HepG2 (cell line): ENCODE measurements around the gene KLHL21. TPM values are rescaled to one million over a fixed set of nuclear protein-coding genes. Genes with fewer than 3 reads are reported as not detected.

Source experiments
- ARHGAP35 ChIP-seq: sonication (generic); formaldehyde crosslinking; IDR thresholded peaks from 2 replicates; pipeline ENCODE4 v1.9.0; 2022; ENCODE audit warnings: mild to moderate bottlenecking, inconsistent platforms, moderate library complexity, missing genetic modification reagents, borderline replicate concordance
- CBX2 ChIP-seq, 2 experiments: fragments of 200-600 bp in 1 of 2; sonication (generic); formaldehyde crosslinking in 1 of 2; IDR thresholded peaks; 2 replicates each; pipeline versions ENCODE4 v1.7.0 to v1.8.1; 2018 to 2022; ENCODE audit warnings: low read depth in 2 of 2, low read length in 1 of 2, mild to moderate bottlenecking in 1 of 2, missing genetic modification reagents in 1 of 2
- CENPT ChIP-seq: sonication (generic); formaldehyde crosslinking; IDR thresholded peaks from 2 replicates; pipeline ENCODE4 v1.8.0; 2022; ENCODE audit warnings: low read depth, mild to moderate bottlenecking, moderate library complexity, missing genetic modification reagents
- EP300 ChIP-seq, 3 experiments: sonication (generic) in 1 of 3; formaldehyde crosslinking in 1 of 3; IDR thresholded peaks; 2 replicates each; pipeline versions ENCODE4 v1.5.1 to v1.6.1; 2011 to 2020; ENCODE audit warnings: low read depth in 2 of 3, low read length in 2 of 3, borderline replicate concordance in 1 of 3, improper control_type of control experiment in 1 of 3, mild to moderate bottlenecking in 1 of 3, missing genetic modification reagents in 1 of 3, moderate library complexity in 1 of 3
- HNF4G ChIP-seq, 2 experiments: sonication (generic) in 1 of 2; formaldehyde crosslinking in 1 of 2; IDR thresholded peaks; 2 replicates each; pipeline versions ENCODE4 v1.4.0 to v1.6.1; 2011 to 2020; ENCODE audit warnings: borderline replicate concordance in 2 of 2, low read depth in 2 of 2, mild to moderate bottlenecking in 2 of 2, low read length in 1 of 2, missing genetic modification reagents in 1 of 2, moderate library complexity in 1 of 2
- HOXD1 ChIP-seq: sonication (generic); formaldehyde crosslinking; IDR thresholded peaks from 2 replicates; pipeline ENCODE4 v1.5.0; 2020; ENCODE audit warnings: missing genetic modification reagents
- KDM6A ChIP-seq: IDR thresholded peaks from 2 replicates; pipeline ENCODE4 v1.6.1; 2016; ENCODE audit warnings: low read depth
- MBD4 ChIP-seq: IDR thresholded peaks from 2 replicates; pipeline ENCODE4 v1.6.1; 2012; ENCODE audit warnings: low read length, inconsistent platforms, borderline replicate concordance
- RBFOX2 ChIP-seq: fragments of 200-400 bp; formaldehyde crosslinking; IDR thresholded peaks from 2 replicates; pipeline ENCODE4 v1.6.1; 2017; ENCODE audit warnings: low read depth, mild to moderate bottlenecking, low read length
- SALL1 ChIP-seq: sonication (generic); formaldehyde crosslinking; IDR thresholded peaks from 2 replicates; pipeline ENCODE4 v1.8.0; 2022; ENCODE audit warnings: mild to moderate bottlenecking, missing genetic modification reagents
- SIN3B ChIP-seq: fragments of 150-350 bp; IDR thresholded peaks from 2 replicates; pipeline ENCODE4 v1.6.1; 2014; ENCODE audit warnings: low read length
- SP4 ChIP-seq: sonication (generic); formaldehyde crosslinking; IDR thresholded peaks from 2 replicates; pipeline ENCODE4 v1.8.1; 2023; ENCODE audit warnings: mild to moderate bottlenecking, missing genetic modification reagents
- TBX2 ChIP-seq: sonication (generic); formaldehyde crosslinking; IDR thresholded peaks from 2 replicates; pipeline ENCODE4 v1.5.0; 2020; ENCODE audit warnings: missing genetic modification reagents, mild to moderate bottlenecking, borderline replicate concordance
- TBX3 ChIP-seq: fragments of 450-650 bp; IDR thresholded peaks from 2 replicates; pipeline ENCODE4 v1.6.1; 2017; ENCODE audit warnings: antibody characterized with exemption, mild to moderate bottlenecking, inconsistent platforms, borderline replicate concordance
- TMF1 ChIP-seq: sonication (generic); formaldehyde crosslinking; IDR thresholded peaks from 2 replicates; pipeline ENCODE4 v1.8.1; 2022; ENCODE audit warnings: low read depth, missing genetic modification reagents
- ZNF253 ChIP-seq: sonication (generic); formaldehyde crosslinking; IDR thresholded peaks from 2 replicates; pipeline ENCODE4 v1.8.0; 2022; ENCODE audit warnings: mild to moderate bottlenecking, missing genetic modification reagents, borderline replicate concordance
- ZNF607 ChIP-seq: sonication (generic); formaldehyde crosslinking; IDR thresholded peaks from 2 replicates; pipeline ENCODE4 v1.5.1; 2020; ENCODE audit warnings: missing genetic modification reagents, mild to moderate bottlenecking, borderline replicate concordance
- ZNF713 ChIP-seq: sonication (generic); formaldehyde crosslinking; IDR thresholded peaks from 2 replicates; pipeline ENCODE4 v1.4.0; 2020; ENCODE audit warnings: mild to moderate bottlenecking, missing genetic modification reagents
- ZSCAN21 ChIP-seq: sonication (generic); formaldehyde crosslinking; IDR thresholded peaks from 2 replicates; pipeline ENCODE4 v1.8.0; 2022; ENCODE audit warnings: mild to moderate bottlenecking, missing genetic modification reagents, moderate library complexity, borderline replicate concordance
- polyA plus RNA-seq, 8 experiments: library from polyadenylated mRNA; depleted of rRNA in 3 of 8; stranded (reverse) in 7 of 8; unstranded in 1 of 8; fragments of >200 nt; fragmentation: Illumina TruSeq in 4 of 8; extraction: Trizol in 4 of 8; gene quantifications; 2 replicates each; pipeline versions ENCODE4 v1.2.1 to v1.2.3, GENCODE V29; 2011 to 2016; ENCODE audit warnings: low read depth in 4 of 8, missing spikeins in 1 of 8, mixed read lengths in 1 of 8; ENCODE audit not compliant: insufficient read depth in 1 of 8
- total RNA-seq, 5 experiments: library from RNA; depleted of rRNA; stranded (reverse); fragments of >200 nt; fragmentation: Illumina TruSeq; extraction: Trizol; gene quantifications; 2 replicates each; pipeline ENCODE4 v1.2.3, GENCODE V29; 2016; ENCODE audit warnings: low read depth in 1 of 5
- TF ChIP-seq, protein P1 (sequence below): sonication (generic); formaldehyde crosslinking; IDR thresholded peaks from 2 replicates; pipeline ENCODE4 v1.5.1; 2020; ENCODE audit warnings: missing genetic modification reagents, mild to moderate bottlenecking, borderline replicate concordance
- TF ChIP-seq, protein P2 (sequence below): sonication (generic); formaldehyde crosslinking; IDR thresholded peaks from 2 replicates; pipeline ENCODE4 v1.5.1; 2020; ENCODE audit warnings: missing genetic modification reagents, mild to moderate bottlenecking, borderline replicate concordance
- TF ChIP-seq, protein P3 (sequence below): sonication (generic); formaldehyde crosslinking; IDR thresholded peaks from 2 replicates; pipeline ENCODE4 v1.8.1; 2023; ENCODE audit warnings: mild to moderate bottlenecking, missing genetic modification reagents

Gene KLHL21
- total and polyA plus RNA-seq, 2 of the 13 experiments (the other 11 are each of a cell fraction or from before 2014, with no cell fraction given), result 14.8 to 25.0 TPM

DNA sequence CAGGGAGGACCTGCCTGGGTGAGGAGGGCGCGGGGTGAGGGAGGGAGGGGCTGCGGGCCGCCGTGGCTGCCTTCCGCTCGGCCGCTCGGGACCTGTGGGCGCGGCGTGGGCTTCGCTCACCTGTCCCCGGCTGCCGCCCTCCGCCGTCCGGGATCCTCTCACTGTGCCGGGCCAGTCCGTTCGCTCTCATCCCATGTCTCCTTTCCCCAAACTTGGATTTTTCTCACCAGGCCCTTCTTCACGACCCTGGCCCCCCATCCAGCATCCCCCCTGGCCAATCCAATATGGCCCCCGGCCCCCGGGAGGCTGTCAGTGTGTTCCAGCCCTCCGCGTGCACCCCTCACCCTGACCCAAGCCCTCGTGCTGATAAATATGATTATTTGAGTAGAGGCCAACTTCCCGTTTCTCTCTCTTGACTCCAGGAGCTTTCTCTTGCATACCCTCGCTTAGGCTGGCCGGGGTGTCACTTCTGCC is 22.5 kb downstream of the KLHL21 start (continued):
- TF ChIP-seq, protein P1, sequence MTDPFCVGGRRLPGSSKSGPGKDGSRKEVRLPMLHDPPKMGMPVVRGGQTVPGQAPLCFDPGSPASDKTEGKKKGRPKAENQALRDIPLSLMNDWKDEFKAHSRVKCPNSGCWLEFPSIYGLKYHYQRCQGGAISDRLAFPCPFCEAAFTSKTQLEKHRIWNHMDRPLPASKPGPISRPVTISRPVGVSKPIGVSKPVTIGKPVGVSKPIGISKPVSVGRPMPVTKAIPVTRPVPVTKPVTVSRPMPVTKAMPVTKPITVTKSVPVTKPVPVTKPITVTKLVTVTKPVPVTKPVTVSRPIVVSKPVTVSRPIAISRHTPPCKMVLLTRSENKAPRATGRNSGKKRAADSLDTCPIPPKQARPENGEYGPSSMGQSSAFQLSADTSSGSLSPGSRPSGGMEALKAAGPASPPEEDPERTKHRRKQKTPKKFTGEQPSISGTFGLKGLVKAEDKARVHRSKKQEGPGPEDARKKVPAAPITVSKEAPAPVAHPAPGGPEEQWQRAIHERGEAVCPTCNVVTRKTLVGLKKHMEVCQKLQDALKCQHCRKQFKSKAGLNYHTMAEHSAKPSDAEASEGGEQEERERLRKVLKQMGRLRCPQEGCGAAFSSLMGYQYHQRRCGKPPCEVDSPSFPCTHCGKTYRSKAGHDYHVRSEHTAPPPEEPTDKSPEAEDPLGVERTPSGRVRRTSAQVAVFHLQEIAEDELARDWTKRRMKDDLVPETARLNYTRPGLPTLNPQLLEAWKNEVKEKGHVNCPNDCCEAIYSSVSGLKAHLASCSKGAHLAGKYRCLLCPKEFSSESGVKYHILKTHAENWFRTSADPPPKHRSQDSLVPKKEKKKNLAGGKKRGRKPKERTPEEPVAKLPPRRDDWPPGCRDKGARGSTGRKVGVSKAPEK (CRISPR knock-in tag), result 0 out of 2 replicates have a peak, but pooled peaks have one; percentile 30
- TF ChIP-seq TBX2, result no peak
- TF ChIP-seq EP300 (IDR thresholded peaks at IDR 0.05; ENCODE audit: low read depth in 2 of 2, low read length in 2 of 2), result no peak
- no peak for TF ChIP-seq EP300 (CRISPR knock-in tag; IDR thresholded peaks at IDR 0.05; ENCODE audit: borderline replicate concordance)
- TF ChIP-seq SIN3B, result no peak
- no peak for TF ChIP-seq MBD4
- TF ChIP-seq ARHGAP35 (CRISPR knock-in tag), result 0 out of 2 replicates have a peak, but pooled peaks have one; percentile 18
- TF ChIP-seq HOXD1, result peak; percentile 9; the same call in 1 of the 2 replicates
- TF ChIP-seq ZNF253 (CRISPR knock-in tag), result no peak
- TF ChIP-seq TMF1 (CRISPR knock-in tag), result no peak
- TF ChIP-seq CBX2 (IDR thresholded peaks at IDR 0.05; ENCODE audit: low read depth, low read length), result no peak
- TF ChIP-seq CBX2 (CRISPR knock-in tag; IDR thresholded peaks at IDR 0.05; ENCODE audit: low read depth), result no peak
- TF ChIP-seq ZSCAN21 (CRISPR knock-in tag), result 0 out of 2 replicates have a peak, but pooled peaks have one; percentile 71
- 0 out of 2 replicates have a peak, but pooled peaks have one; percentile 2 for TF ChIP-seq SP4
- TF ChIP-seq KDM6A (CRISPR knock-in tag), result no peak
- no peak for TF ChIP-seq ZNF607 (CRISPR knock-in tag)
- TF ChIP-seq, protein P2, sequence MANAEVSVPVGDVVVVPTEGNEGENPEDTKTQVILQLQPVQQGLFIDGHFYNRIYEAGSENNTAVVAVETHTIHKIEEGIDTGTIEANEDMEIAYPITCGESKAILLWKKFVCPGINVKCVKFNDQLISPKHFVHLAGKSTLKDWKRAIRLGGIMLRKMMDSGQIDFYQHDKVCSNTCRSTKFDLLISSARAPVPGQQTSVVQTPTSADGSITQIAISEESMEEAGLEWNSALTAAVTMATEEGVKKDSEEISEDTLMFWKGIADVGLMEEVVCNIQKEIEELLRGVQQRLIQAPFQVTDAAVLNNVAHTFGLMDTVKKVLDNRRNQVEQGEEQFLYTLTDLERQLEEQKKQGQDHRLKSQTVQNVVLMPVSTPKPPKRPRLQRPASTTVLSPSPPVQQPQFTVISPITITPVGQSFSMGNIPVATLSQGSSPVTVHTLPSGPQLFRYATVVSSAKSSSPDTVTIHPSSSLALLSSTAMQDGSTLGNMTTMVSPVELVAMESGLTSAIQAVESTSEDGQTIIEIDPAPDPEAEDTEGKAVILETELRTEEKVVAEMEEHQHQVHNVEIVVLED (CRISPR knock-in tag), result 0 out of 2 replicates have a peak, but pooled peaks have one; percentile 59
- TF ChIP-seq ZNF713, result no peak
- TF ChIP-seq RBFOX2, result peak; percentile 6; the same call in 1 of the 2 replicates
- TF ChIP-seq CENPT (CRISPR knock-in tag), result no peak
- TF ChIP-seq, protein P3, sequence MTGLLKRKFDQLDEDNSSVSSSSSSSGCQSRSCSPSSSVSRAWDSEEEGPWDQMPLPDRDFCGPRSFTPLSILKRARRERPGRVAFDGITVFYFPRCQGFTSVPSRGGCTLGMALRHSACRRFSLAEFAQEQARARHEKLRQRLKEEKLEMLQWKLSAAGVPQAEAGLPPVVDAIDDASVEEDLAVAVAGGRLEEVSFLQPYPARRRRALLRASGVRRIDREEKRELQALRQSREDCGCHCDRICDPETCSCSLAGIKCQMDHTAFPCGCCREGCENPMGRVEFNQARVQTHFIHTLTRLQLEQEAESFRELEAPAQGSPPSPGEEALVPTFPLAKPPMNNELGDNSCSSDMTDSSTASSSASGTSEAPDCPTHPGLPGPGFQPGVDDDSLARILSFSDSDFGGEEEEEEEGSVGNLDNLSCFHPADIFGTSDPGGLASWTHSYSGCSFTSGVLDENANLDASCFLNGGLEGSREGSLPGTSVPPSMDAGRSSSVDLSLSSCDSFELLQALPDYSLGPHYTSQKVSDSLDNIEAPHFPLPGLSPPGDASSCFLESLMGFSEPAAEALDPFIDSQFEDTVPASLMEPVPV (CRISPR knock-in tag), result 0 out of 2 replicates have a peak, but pooled peaks have one; percentile 55
- TF ChIP-seq SALL1 (CRISPR knock-in tag), result peak; percentile 4; the same call in 1 of the 2 replicates
- TF ChIP-seq TBX3, result no peak
- no peak for TF ChIP-seq HNF4G (IDR thresholded peaks at IDR 0.05; ENCODE audit: borderline replicate concordance, low read depth, low read length)
- peak; percentile 11; the same call in 1 of the 2 replicates for TF ChIP-seq HNF4G (CRISPR knock-in tag; IDR thresholded peaks at IDR 0.05; ENCODE audit: borderline replicate concordance, low read depth)
